GM12874 (cell line): ENCODE results near the gene IFTAP.
A peak's percentile ranks its signal among the peaks of the same experiment; 100 is the strongest.

Experiments
- TF ChIP-seq, protein P1 (sequence below): IDR thresholded peaks from 2 replicates; pipeline ENCODE4 v1.5.1; 2011; ENCODE audit warnings: low read depth, mild to moderate bottlenecking, control low read depth, low read length, moderate library complexity; ENCODE audit not compliant: insufficient read depth

The IFTAP gene

DNA sequence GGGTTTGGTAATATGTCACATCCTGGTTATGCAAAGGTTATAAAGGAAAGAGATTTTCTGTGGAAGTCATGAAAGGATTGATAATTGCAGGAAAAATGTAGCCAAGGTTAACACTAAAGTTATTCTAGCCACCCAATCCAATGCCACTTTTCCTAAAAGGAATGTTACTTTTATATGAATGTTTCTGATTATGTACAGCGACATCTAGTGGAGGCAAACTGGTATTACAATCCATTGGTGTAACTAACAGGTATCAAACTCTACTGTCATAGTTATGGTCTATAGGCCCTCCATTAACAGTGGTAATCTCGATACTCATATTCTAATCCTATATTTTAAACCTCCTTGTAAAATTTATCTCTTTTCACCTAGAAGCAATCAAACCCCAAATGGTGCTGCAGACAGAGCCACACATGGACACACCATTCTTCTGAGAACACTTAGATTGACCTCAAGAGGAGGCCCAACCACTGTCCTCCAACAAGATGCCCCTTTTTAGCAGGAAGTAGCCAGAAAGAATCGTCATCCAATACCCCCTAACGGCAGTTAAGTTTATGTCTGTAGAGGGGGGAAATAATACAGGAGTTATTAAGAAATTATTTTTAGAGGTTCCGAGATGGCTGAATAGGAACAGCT lies 78.6 kb downstream of the IFTAP start:
- TF ChIP-seq, protein P1, sequence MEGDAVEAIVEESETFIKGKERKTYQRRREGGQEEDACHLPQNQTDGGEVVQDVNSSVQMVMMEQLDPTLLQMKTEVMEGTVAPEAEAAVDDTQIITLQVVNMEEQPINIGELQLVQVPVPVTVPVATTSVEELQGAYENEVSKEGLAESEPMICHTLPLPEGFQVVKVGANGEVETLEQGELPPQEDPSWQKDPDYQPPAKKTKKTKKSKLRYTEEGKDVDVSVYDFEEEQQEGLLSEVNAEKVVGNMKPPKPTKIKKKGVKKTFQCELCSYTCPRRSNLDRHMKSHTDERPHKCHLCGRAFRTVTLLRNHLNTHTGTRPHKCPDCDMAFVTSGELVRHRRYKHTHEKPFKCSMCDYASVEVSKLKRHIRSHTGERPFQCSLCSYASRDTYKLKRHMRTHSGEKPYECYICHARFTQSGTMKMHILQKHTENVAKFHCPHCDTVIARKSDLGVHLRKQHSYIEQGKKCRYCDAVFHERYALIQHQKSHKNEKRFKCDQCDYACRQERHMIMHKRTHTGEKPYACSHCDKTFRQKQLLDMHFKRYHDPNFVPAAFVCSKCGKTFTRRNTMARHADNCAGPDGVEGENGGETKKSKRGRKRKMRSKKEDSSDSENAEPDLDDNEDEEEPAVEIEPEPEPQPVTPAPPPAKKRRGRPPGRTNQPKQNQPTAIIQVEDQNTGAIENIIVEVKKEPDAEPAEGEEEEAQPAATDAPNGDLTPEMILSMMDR: peak; percentile 40; the same call in 1 of the 2 replicates

DNA sequence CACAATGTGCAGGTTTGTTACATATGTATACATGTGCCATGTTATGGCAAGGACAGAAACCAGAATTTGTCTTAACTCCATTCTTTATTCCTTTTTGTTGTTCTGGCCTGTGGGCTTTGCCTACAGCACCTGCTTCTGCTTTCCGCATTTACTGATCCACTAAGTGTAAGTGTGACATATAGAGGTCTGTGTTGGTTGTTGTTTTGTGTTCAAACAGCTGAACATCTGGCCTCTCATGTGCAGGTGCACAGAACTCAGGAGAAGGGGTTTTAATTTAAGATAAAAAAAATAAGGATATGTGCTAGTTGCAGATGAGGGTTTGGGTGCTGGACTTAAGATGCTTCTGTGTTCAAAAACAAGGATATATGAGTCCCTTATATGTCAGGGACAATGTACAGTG lies 89.5 kb downstream of the IFTAP start:
- TF ChIP-seq, protein P1: no peak

DNA sequence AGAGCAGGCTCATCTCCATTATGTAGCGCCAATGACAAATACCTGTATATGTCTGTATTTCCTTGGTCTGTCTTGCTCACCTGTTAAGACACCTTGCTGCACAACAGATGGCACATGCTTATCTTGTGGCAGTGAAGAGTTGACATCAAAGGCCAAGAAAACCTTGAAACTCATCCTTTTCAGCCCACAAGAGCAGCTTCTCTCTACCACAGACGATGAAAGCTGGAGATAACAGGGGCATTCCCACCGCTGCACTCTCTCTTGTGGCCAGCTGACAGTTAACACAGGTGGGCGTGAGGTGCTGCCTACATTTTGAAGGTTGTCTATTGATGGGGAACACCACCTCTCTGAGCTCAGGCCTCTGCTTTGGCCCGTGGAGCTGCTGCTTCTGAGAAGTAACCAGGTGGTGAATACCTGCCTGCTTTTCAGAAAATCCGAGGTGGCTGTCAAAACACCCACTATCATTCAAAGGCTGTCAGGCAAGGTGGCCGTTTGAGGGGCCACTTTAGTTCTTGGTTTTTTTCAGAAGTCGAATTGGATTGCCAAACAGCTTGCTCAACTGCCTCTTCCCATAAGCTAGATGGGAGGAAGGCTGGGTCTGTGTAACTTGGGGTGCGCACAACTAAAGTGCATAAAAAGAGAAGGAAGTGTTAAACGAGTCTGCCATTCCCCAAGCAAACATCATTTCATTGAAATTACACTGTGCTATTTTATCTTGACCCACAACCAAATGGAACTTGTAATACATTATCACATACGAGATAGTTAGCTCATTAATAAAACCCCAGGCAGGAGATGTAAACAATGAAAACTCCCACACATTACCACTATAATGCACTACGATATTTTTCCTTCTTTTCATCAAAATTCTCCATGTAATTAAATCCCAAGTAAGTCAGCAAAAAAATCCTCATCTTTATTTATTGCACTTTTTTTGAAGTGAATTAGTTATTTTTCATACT lies 90.8 kb downstream of the IFTAP start:
- TF ChIP-seq, protein P1: no peak

DNA sequence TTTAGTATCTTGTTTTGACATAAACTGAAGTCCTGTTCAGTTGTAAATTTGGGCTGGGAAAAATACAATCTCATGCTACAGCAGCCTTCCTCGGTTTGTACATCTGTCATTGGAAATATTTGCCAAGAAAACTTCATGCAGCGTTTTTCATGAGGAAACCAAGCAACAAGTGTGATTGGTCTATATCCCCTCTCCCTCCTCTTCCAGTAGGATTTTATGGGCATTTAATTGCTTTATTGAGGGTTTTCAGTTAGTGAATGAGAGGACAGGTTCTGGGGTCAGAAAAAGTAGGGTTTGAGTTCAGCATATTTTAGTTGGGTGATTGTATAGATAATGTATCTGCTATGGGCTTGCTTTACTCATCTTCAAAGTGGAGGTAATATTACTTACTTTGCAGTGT lies 93.8 kb downstream of the IFTAP start:
- TF ChIP-seq, protein P1: no peak

DNA sequence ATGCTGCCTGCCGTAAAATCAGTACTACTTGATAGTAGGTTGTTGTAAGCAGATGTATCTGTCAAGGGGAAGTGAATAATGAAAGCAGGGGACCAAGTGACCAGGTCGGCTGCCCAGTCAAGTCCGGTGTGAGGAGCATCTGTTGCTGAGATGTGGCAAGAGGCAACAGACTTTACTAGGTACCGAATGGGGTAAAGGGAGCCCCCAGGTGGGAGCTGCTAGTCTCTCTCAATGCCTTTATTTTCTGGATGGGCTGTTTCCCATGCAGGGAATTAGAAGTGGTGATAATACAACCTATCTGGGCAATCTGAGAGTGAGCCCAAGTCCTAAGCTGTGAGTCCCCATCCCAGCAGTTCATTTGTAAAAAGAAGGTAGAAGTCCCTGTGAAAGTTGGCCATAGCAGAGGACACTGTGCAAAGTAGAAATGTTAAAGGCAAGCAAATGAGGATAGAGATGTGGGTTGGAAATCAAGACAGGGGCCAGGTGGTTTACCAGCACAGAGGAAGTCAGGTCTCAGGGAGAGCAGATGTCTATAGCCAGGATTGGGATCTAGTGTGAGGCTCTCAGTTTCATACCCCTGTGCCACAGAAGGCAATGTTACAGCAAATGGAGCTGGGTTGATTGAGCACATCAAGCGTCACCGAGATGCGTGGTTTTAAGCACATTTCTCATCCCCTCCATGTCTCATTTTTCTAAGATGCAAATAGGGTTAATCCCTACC lies 94.4 kb downstream of the IFTAP start:
- TF ChIP-seq, protein P1: no peak

DNA sequence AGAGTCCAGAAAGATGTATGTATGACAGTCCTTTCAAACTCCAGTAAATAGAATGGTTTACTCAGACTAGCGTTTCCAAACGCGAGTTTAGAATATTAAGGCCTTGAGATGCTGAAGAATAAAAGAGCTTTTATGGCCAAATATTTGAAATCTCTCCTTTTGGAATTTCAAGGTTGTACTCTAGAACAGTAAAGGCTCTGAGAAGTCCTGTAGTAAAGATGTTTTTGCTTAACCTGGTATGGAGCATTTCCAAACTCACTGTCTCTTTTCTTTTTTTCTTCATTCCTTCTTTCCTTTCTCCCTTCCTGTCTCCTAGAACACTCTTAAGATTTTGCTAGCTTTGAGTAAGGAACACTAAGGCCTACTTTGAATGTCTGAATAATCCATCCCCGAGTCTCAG lies 95.1 kb downstream of the IFTAP start:
- TF ChIP-seq, protein P1: no peak

DNA sequence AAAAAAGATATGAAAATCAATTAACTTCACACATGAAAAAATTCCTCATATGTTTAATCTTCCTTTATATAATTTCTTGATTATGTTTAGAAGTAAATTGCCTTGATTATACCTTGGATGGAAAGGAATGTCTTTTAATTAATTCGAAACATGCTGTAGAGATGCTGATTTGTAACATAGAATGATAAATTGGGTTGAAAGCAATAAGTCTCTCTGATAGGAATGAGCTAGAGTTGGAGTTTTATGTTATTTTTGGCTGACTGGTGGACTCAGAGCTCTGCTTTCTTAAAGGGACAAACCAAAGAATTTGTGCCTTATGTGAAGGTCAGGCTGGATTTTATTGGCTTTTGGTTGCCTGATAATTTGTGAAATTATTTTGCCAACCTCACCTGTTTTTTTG lies 98.4 kb downstream of the IFTAP start:
- TF ChIP-seq, protein P1: no peak
